ENCODE results near the gene FDPS.

Gene FDPS

DNA sequence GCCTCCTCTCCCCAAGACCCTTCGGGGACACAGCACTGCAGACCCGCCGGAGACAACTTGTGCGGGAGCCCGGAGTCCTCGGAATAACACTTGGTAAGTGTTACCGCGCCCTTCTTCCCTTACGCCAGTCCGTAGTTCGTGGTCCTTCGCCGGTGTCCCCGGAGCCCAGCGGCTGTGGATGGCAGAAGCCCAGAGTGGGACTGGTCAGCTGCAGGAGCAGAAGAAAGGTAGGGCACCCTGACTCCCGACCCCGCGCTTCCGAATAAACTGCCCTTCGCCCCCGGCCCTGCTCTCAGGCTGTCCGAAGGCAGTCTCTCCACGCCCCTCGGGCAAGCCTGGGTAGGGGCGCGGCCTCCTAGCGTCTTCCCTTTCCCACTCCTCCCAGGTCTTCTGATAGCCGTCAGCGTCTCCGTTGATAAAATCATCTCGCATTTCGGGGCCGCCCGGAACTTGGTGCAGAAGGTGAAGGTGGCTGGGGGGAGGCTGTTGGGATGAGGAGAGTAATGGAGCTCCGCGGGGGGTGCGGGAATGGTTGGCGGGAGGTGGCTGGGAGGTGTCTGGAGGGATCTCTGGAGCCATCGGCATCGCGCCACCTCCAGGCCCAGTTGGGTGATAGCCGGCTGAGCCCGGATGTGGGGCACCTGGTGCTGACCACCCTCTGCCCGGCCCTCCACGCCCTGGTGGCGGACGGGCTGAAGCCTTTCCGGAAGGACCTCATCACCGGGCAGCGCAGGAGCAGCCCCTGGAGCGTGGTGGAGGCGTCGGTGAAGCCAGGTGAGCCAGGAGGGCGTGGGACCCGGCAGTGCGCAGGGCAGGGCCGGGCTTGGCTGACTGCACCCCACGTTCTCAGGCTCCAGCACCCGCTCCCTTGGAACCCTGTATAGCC lies 16.3 kb downstream of the FDPS start (continued):
- TF ChIP-seq ZBTB8A (tag by site-specific recombination; IDR thresholded peaks at IDR 0.05) (peak; percentile 92), ZNF394 (tag by site-specific recombination; IDR thresholded peaks at IDR 0.05; ENCODE audit: borderline replicate concordance) (peak; percentile 38), SP2 (tag by site-specific recombination; IDR thresholded peaks at IDR 0.05) (peak; percentile 10; the same call in 1 of the 2 replicates), ZNF138 (tag by site-specific recombination; IDR thresholded peaks at IDR 0.05; ENCODE audit: borderline replicate concordance) (no peak), ZNF658 (tag by site-specific recombination; IDR thresholded peaks at IDR 0.05) (no peak), ZFP3 (tag by site-specific recombination; IDR thresholded peaks at IDR 0.05; ENCODE audit: low read depth) (no peak), ZNF423 (tag by site-specific recombination; IDR thresholded peaks at IDR 0.05) (peak; percentile 49; the same call in 1 of the 2 replicates), ZNF146 (tag by site-specific recombination; IDR thresholded peaks at IDR 0.05) (no peak), ZXDB (tag by site-specific recombination; IDR thresholded peaks at IDR 0.05) (peak; percentile 10; the same call in 1 of the 2 replicates), ZNF169 (tag by site-specific recombination; IDR thresholded peaks at IDR 0.05) (no peak), ZNF214 (tag by site-specific recombination; IDR thresholded peaks at IDR 0.05; ENCODE audit: borderline replicate concordance) (no peak), ZSCAN30 (tag by site-specific recombination; IDR thresholded peaks at IDR 0.05) (no peak), HIC1 (tag by site-specific recombination; IDR thresholded peaks at IDR 0.05) (peak; percentile 88), ZNF266 (tag by site-specific recombination; IDR thresholded peaks at IDR 0.05; ENCODE audit: low read depth) (no peak), ZBTB26 (tag by site-specific recombination; optimal IDR thresholded peaks at IDR 0.05) (peak; percentile 44), ZNF155 (tag by site-specific recombination; IDR thresholded peaks at IDR 0.05) (no peak), ZNF114 (tag by site-specific recombination; IDR thresholded peaks at IDR 0.05) (no peak), ZNF2 (tag by site-specific recombination; IDR thresholded peaks at IDR 0.05) (no peak), ZNF398 (tag by site-specific recombination; IDR thresholded peaks at IDR 0.05) (peak; percentile 75), ZNF623 (tag by site-specific recombination; IDR thresholded peaks at IDR 0.05) (no peak), SP3 (tag by site-specific recombination; IDR thresholded peaks at IDR 0.05) (no peak), ZNF529 (tag by site-specific recombination; IDR thresholded peaks at IDR 0.05; ENCODE audit: insufficient replicate concordance) (no peak), ZNF175 (tag by site-specific recombination; IDR thresholded peaks at IDR 0.05) (no peak), BCL11A (tag by site-specific recombination; IDR thresholded peaks at IDR 0.05; ENCODE audit: low read depth) (no peak), ZNF629 (tag by site-specific recombination; IDR thresholded peaks at IDR 0.05) (0 out of 2 replicates have a peak, but pooled peaks have one; percentile 8), IKZF3 (tag by site-specific recombination; IDR thresholded peaks at IDR 0.05) (peak; percentile 92), ZFHX2 (tag by site-specific recombination; conservative IDR thresholded peaks at IDR 0.05) (no peak), KLF9 (tag by site-specific recombination; IDR thresholded peaks at IDR 0.05; ENCODE audit: low read depth) (peak; percentile 71; the same call in 1 of the 2 replicates), PRDM1 (tag by site-specific recombination; IDR thresholded peaks at IDR 0.05) (peak; percentile 47; the same call in 1 of the 2 replicates), ZNF18 (tag by site-specific recombination; IDR thresholded peaks at IDR 0.05) (no peak)
- TF ChIP-seq, protein P1, sequence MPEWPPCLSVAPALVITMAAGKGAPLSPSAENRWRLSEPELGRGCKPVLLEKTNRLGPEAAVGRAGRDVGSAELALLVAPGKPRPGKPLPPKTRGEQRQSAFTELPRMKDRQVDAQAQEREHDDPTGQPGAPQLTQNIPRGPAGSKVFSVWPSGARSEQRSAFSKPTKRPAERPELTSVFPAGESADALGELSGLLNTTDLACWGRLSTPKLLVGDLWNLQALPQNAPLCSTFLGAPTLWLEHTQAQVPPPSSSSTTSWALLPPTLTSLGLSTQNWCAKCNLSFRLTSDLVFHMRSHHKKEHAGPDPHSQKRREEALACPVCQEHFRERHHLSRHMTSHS (tag by site-specific recombination; IDR thresholded peaks at IDR 0.05): no peak
- TF ChIP-seq, protein P2, sequence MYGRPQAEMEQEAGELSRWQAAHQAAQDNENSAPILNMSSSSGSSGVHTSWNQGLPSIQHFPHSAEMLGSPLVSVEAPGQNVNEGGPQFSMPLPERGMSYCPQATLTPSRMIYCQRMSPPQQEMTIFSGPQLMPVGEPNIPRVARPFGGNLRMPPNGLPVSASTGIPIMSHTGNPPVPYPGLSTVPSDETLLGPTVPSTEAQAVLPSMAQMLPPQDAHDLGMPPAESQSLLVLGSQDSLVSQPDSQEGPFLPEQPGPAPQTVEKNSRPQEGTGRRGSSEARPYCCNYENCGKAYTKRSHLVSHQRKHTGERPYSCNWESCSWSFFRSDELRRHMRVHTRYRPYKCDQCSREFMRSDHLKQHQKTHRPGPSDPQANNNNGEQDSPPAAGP (tag by site-specific recombination; IDR thresholded peaks at IDR 0.05): peak; percentile 18; the same call in 1 of the 2 replicates

Data from HEK293 (cell line).